HEK293 (cell line): Measurements from ENCODE around the gene PPP1R14B.

Experiments used
- ATF2 ChIP-seq: fragments of 450-650 bp; formaldehyde crosslinking; IDR thresholded peaks from 2 replicates; pipeline ENCODE4 v1.5.1; 2016; ENCODE audit warnings: missing biosample characterization, missing genetic modification characterization, low read depth
- PBX3 ChIP-seq: sonication (generic); formaldehyde crosslinking; IDR thresholded peaks from 2 replicates; pipeline ENCODE4 v1.8.1; 2022; ENCODE audit warnings: mild to moderate bottlenecking, moderate library complexity, missing genetic modification reagents
- PRDM4 ChIP-seq: fragments of 450-650 bp; formaldehyde crosslinking; IDR thresholded peaks from 2 replicates; pipeline ENCODE4 v1.5.1; 2017; ENCODE audit warnings: missing biosample characterization, missing genetic modification characterization
- YY2 ChIP-seq: fragments of 450-650 bp; formaldehyde crosslinking; IDR thresholded peaks from 2 replicates; pipeline ENCODE4 v1.5.1; 2016; ENCODE audit warnings: missing biosample characterization, missing genetic modification characterization
- ZBTB10 ChIP-seq: fragments of 450-650 bp; formaldehyde crosslinking; IDR thresholded peaks from 2 replicates; pipeline ENCODE4 v1.5.1; 2016; ENCODE audit warnings: missing biosample characterization, missing genetic modification characterization
- ZBTB11 ChIP-seq: fragments of 450-650 bp; formaldehyde crosslinking; conservative IDR thresholded peaks from 2 replicates; pipeline ENCODE4 v1.5.1; 2016; ENCODE audit warnings: low read depth, missing biosample characterization, missing genetic modification characterization
- ZBTB17 ChIP-seq: fragments of 450-650 bp; formaldehyde crosslinking; IDR thresholded peaks from 2 replicates; pipeline ENCODE4 v1.5.1; 2016; ENCODE audit warnings: missing biosample characterization, missing genetic modification characterization
- ZFHX2 ChIP-seq: fragments of 450-650 bp; formaldehyde crosslinking; conservative IDR thresholded peaks from 2 replicates; pipeline ENCODE4 v1.5.1; 2016; ENCODE audit warnings: missing biosample characterization, missing genetic modification characterization
- ZNF121 ChIP-seq: fragments of 450-650 bp; formaldehyde crosslinking; IDR thresholded peaks from 2 replicates; pipeline ENCODE4 v1.5.1; 2016; ENCODE audit warnings: missing biosample characterization, missing genetic modification characterization
- ZNF146 ChIP-seq: fragments of 450-650 bp; formaldehyde crosslinking; IDR thresholded peaks from 2 replicates; pipeline ENCODE4 v1.5.1; 2016; ENCODE audit warnings: missing biosample characterization, missing genetic modification characterization
- ZNF175 ChIP-seq: fragments of 450-650 bp; formaldehyde crosslinking; IDR thresholded peaks from 2 replicates; pipeline ENCODE4 v1.5.1; 2016; ENCODE audit warnings: missing biosample characterization, missing genetic modification characterization
- ZNF221 ChIP-seq: fragments of 450-650 bp; formaldehyde crosslinking; IDR thresholded peaks from 2 replicates; pipeline ENCODE4 v1.5.1; 2017; ENCODE audit warnings: missing biosample characterization, missing genetic modification characterization, borderline replicate concordance
- ZNF248 ChIP-seq: fragments of 450-650 bp; formaldehyde crosslinking; IDR thresholded peaks from 2 replicates; pipeline ENCODE4 v1.5.1; 2017; ENCODE audit warnings: missing biosample characterization, missing genetic modification characterization
- ZNF26 ChIP-seq: fragments of 450-650 bp; formaldehyde crosslinking; IDR thresholded peaks from 2 replicates; pipeline ENCODE4 v1.5.1; 2016; ENCODE audit warnings: missing biosample characterization, missing genetic modification characterization
- ZNF280C ChIP-seq: fragments of 450-650 bp; formaldehyde crosslinking; IDR thresholded peaks from 2 replicates; pipeline ENCODE4 v1.5.1; 2016; ENCODE audit warnings: missing biosample characterization, missing genetic modification characterization
- ZNF341 ChIP-seq: fragments of 450-650 bp; formaldehyde crosslinking; IDR thresholded peaks from 2 replicates; pipeline ENCODE4; 2016; ENCODE audit warnings: low read depth, missing biosample characterization, missing genetic modification characterization
- ZNF423 ChIP-seq: fragments of 450-650 bp; formaldehyde crosslinking; IDR thresholded peaks from 2 replicates; pipeline ENCODE4 v1.5.1; 2016; ENCODE audit warnings: missing biosample characterization, missing genetic modification characterization
- ZNF426 ChIP-seq: fragments of 450-650 bp; formaldehyde crosslinking; IDR thresholded peaks from 2 replicates; pipeline ENCODE4 v1.5.1; 2017; ENCODE audit warnings: missing biosample characterization, missing genetic modification characterization, mild to moderate bottlenecking, inconsistent platforms, moderate library complexity
- ZNF433 ChIP-seq: fragments of 450-650 bp; formaldehyde crosslinking; IDR thresholded peaks from 2 replicates; pipeline ENCODE4 v1.5.1; 2016; ENCODE audit warnings: missing biosample characterization, missing genetic modification characterization, low read depth
- ZNF561 ChIP-seq: fragments of 450-650 bp; IDR thresholded peaks from 2 replicates; pipeline ENCODE4 v1.5.1; 2018; ENCODE audit warnings: missing biosample characterization, missing genetic modification characterization, borderline replicate concordance
- ZNF600 ChIP-seq: fragments of 450-650 bp; formaldehyde crosslinking; IDR thresholded peaks from 2 replicates; pipeline ENCODE4 v1.5.1; 2016; ENCODE audit warnings: missing biosample characterization, missing genetic modification characterization
- ZNF624 ChIP-seq: fragments of 450-650 bp; formaldehyde crosslinking; IDR thresholded peaks from 2 replicates; pipeline ENCODE4 v1.5.1; 2017; ENCODE audit warnings: missing biosample characterization, missing genetic modification characterization
- ZNF658 ChIP-seq: fragments of 450-650 bp; formaldehyde crosslinking; IDR thresholded peaks from 2 replicates; pipeline ENCODE4; 2016; ENCODE audit warnings: missing biosample characterization, missing genetic modification characterization
- ZNF707 ChIP-seq: fragments of 450-650 bp; formaldehyde crosslinking; IDR thresholded peaks from 2 replicates; pipeline ENCODE4 v1.5.1; 2016; ENCODE audit warnings: missing biosample characterization, missing genetic modification characterization

Gene PPP1R14B

GRCh38 chr11:64251016-64251752 lies 4.4 kb upstream of the PPP1R14B start, which contains the start of gene PLCB3 (continued):
- no peak for TF ChIP-seq ZNF221 (tag by site-specific recombination)
- TF ChIP-seq ZNF175 = no peak
- TF ChIP-seq ZNF146 (tag by site-specific recombination) = no peak
- TF ChIP-seq ZNF248 = no peak
- TF ChIP-seq ZNF26 (tag by site-specific recombination) = no peak
- no peak for TF ChIP-seq PRDM4 (tag by site-specific recombination)
- no peak for TF ChIP-seq ZNF280C
- TF ChIP-seq ATF2 (tag by site-specific recombination) = no peak
- TF ChIP-seq ZNF121 (tag by site-specific recombination) = no peak
- no peak for TF ChIP-seq ZNF624 (tag by site-specific recombination)
- TF ChIP-seq ZBTB11 (tag by site-specific recombination) = no peak
- no peak for TF ChIP-seq ZNF658
- TF ChIP-seq ZNF433 (tag by site-specific recombination) = no peak
- no peak for TF ChIP-seq ZNF707 (tag by site-specific recombination)
- no peak for TF ChIP-seq ZBTB17
- TF ChIP-seq ZFHX2 (tag by site-specific recombination) = peak; percentile 46; the same call in 1 of the 2 replicates
- TF ChIP-seq ZNF341 (tag by site-specific recombination) = peak; percentile 82
- TF ChIP-seq ZBTB10 (tag by site-specific recombination) = peak; percentile 58; the same call in 1 of the 2 replicates
- TF ChIP-seq ZNF423 (tag by site-specific recombination) = peak; percentile 42; the same call in 1 of the 2 replicates
- 0 out of 2 replicates have a peak, but pooled peaks have one; percentile 11 for TF ChIP-seq ZNF600 (tag by site-specific recombination)
- no peak for TF ChIP-seq ZNF561 (tag by site-specific recombination)
- no peak for TF ChIP-seq ZNF426
- no peak for TF ChIP-seq YY2 (tag by site-specific recombination)
- TF ChIP-seq PBX3 = no peak
